Osteoblast (primary cell): ENCODE data around the gene BAG3. TPM values are rescaled to one million over a fixed set of nuclear protein-coding genes. Genes with fewer than 3 reads are reported as not detected.

ENCODE experiments used
- DNase-seq: peaks from one replicate; pipeline ENCODE4 v3.0.0; 2011; ENCODE audit warnings: low spot score, mixed read lengths; ENCODE audit not compliant: insufficient read length; ENCODE audit errors: missing footprints
- H2AFZ ChIP-seq: 2 replicates; pipeline ENCODE4 v1.6.0; 2011; ENCODE audit warnings: mild to moderate bottlenecking, low read length
- H3K27ac ChIP-seq: 2 replicates; pipeline ENCODE4 v1.5.1; 2011; ENCODE audit warnings: mild to moderate bottlenecking, low read depth, low read length, moderate library complexity
- H3K27me3 ChIP-seq: 2 replicates; pipeline ENCODE4 v1.6.0; 2012; ENCODE audit warnings: mild to moderate bottlenecking, control low read depth, inconsistent platforms, low read length, moderate library complexity; ENCODE audit not compliant: insufficient read depth
- H3K36me3 ChIP-seq: 2 replicates; pipeline ENCODE4 v1.5.1; 2011; ENCODE audit warnings: mild to moderate bottlenecking, low read length, control low read depth, moderate library complexity; ENCODE audit not compliant: insufficient read depth
- H3K4me1 ChIP-seq: 2 replicates; pipeline ENCODE4 v1.5.1; 2011; ENCODE audit warnings: mild to moderate bottlenecking, low read length, control low read depth, moderate library complexity; ENCODE audit not compliant: insufficient read depth
- H3K4me2 ChIP-seq: 2 replicates; pipeline ENCODE4 v1.6.0; 2011; ENCODE audit warnings: mild to moderate bottlenecking, low read length; ENCODE audit not compliant: insufficient read depth
- H3K4me3 ChIP-seq: fragments of 200-600 bp; sonication (generic); 3 replicates; pipeline ENCODE4 v1.5.1; 2012; ENCODE audit warnings: mild to moderate bottlenecking, low read length, inconsistent platforms; ENCODE audit not compliant: insufficient read depth
- H3K79me2 ChIP-seq: 2 replicates; pipeline ENCODE4 v1.6.0; 2012; ENCODE audit warnings: mild to moderate bottlenecking, low read length, control low read depth, inconsistent platforms; ENCODE audit not compliant: insufficient read depth
- H3K9me3 ChIP-seq: 2 replicates; pipeline ENCODE4 v1.5.1; 2011; ENCODE audit warnings: low read depth, low read length, control low read depth
- H4K20me1 ChIP-seq: 2 replicates; pipeline ENCODE4 v1.6.0; 2012; ENCODE audit warnings: mild to moderate bottlenecking, low read length, control low read depth; ENCODE audit not compliant: insufficient read depth
- total RNA-seq: library from RNA; depleted of rRNA; stranded (reverse); fragments of >200 nt; gene quantifications from 2 replicates; pipeline ENCODE4 v1.2.3, GENCODE V29; 2012
- TF ChIP-seq, protein P1 (sequence below): IDR thresholded peaks from 2 replicates; pipeline ENCODE4 v1.5.1; 2011; ENCODE audit warnings: mild to moderate bottlenecking, low read depth, low read length, moderate library complexity; ENCODE audit errors: extremely low read depth

BAG3 gene
- total RNA-seq, 1 donor = 12.7 TPM

DNA sequence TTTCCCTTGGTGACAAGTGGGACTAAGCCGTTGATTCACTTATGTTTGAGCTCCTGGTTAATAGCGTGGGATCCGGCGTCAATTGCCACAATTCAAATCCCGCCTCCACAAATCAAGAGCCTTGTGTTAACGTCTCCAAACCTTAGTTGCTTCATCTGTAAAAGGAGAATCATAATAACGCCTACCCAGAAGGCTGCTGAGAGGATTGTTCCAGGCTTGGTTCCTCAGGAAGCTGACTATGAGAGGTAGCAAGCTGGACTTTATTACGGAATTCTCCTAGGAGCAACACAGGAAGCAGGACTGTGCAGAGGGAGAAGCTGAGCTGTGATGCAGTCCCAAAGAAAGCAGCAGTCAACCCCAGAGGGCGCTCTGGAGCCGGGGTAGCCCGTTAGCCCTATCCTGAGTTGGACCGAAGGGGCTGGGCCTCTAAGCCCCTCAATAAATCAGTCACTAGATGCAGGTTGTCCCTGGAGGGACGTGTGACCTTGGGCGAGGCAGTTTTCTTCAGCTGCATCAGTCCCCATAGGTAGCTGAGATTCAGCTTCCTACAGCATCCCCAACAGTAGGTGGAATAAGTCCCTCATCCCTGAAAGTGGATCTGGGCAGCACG, 6.9 kb upstream of the BAG3 start:
- H3K4me3 ChIP-seq = peak overlapping the region; percentile 32
- TF ChIP-seq, protein P1, sequence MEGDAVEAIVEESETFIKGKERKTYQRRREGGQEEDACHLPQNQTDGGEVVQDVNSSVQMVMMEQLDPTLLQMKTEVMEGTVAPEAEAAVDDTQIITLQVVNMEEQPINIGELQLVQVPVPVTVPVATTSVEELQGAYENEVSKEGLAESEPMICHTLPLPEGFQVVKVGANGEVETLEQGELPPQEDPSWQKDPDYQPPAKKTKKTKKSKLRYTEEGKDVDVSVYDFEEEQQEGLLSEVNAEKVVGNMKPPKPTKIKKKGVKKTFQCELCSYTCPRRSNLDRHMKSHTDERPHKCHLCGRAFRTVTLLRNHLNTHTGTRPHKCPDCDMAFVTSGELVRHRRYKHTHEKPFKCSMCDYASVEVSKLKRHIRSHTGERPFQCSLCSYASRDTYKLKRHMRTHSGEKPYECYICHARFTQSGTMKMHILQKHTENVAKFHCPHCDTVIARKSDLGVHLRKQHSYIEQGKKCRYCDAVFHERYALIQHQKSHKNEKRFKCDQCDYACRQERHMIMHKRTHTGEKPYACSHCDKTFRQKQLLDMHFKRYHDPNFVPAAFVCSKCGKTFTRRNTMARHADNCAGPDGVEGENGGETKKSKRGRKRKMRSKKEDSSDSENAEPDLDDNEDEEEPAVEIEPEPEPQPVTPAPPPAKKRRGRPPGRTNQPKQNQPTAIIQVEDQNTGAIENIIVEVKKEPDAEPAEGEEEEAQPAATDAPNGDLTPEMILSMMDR = peak; percentile 53
- H3K4me1 ChIP-seq = peaks cover 11% of the 10 kb centered on the region
- H4K20me1 ChIP-seq = no peaks in the 10 kb centered on the region
- H3K27ac ChIP-seq = peak overlapping the region; percentile 46
- no peaks in the 10 kb centered on the region for H3K36me3 ChIP-seq
- H2AFZ ChIP-seq = peak overlapping the region; percentile 66
- H3K27me3 ChIP-seq = no peaks in the 10 kb centered on the region
- DNase-seq = peak; percentile 32
- no peaks in the 10 kb centered on the region for H3K9me3 ChIP-seq
- peak overlapping the region; percentile 69 for H3K4me2 ChIP-seq
- H3K79me2 ChIP-seq = no peaks in the 10 kb centered on the region

DNA sequence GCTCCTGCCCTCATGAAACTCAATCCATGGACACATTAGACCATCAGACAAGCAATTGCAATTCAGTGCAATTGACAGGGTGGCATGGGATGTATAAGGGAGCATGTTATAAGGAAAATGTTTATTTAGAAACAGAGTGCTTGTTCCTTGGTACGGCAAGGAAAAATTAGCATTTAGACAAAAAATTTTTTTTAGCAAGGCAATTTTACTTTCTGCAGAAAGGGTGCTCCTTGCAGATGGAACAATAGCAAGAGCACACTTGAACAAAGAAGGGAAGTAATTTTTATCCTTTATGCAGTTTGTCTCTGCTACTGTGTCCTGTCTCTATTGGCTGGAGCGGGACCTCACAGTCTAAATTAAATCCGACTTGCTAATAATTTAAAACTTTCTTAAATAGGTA, 6.2 kb upstream of the BAG3 start:
- Histone ChIP-seq H3K79me2 (no peaks in the 10 kb centered on the region), H3K4me1 (peaks cover 11% of the 10 kb centered on the region), H3K36me3 (no peaks in the 10 kb centered on the region), H3K4me2 (no peak overlapping the region), H3K27ac (no peak overlapping the region), H4K20me1 (no peaks in the 10 kb centered on the region), H3K9me3 (no peaks in the 10 kb centered on the region), H3K4me3 (no peak overlapping the region), H3K27me3 (no peaks in the 10 kb centered on the region), H2AFZ (no peak overlapping the region)
- TF ChIP-seq, protein P1 = no peak
- no peak for DNase-seq

DNA sequence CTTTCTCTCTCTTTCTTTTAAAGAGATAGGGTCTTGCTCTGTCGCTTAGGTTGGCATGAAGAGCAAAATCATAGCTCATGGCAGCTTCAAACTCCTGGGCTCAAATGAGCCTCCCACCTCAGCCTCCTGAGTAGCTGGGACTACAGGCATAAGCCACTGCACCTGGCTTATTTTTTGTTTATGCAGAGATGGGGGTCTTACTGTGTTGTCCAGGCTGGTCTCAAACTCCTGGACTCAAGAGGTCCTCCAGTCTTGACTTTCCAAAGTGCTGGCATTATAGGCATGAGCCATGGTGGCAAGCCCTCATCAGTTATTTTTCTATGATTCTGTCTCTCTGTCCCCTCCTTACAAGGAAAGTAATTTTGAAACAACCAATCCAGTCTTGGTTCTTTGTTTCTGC, 1.1 kb upstream of the BAG3 start:
- peaks cover 29% of the 10 kb centered on the region for H4K20me1 ChIP-seq
- no peaks in the 10 kb centered on the region for H3K27me3 ChIP-seq
- no peaks in the 10 kb centered on the region for H3K9me3 ChIP-seq
- no peak overlapping the region for H3K4me3 ChIP-seq
- H3K4me1 ChIP-seq = peaks cover 25% of the 10 kb centered on the region
- DNase-seq = no peak
- H3K27ac ChIP-seq = no peak overlapping the region
- H3K36me3 ChIP-seq = no peaks in the 10 kb centered on the region
- H2AFZ ChIP-seq = peak overlapping the region; percentile 19
- TF ChIP-seq, protein P1 = no peak
- peaks cover 37% of the 10 kb centered on the region for H3K79me2 ChIP-seq
- no peak overlapping the region for H3K4me2 ChIP-seq

DNA sequence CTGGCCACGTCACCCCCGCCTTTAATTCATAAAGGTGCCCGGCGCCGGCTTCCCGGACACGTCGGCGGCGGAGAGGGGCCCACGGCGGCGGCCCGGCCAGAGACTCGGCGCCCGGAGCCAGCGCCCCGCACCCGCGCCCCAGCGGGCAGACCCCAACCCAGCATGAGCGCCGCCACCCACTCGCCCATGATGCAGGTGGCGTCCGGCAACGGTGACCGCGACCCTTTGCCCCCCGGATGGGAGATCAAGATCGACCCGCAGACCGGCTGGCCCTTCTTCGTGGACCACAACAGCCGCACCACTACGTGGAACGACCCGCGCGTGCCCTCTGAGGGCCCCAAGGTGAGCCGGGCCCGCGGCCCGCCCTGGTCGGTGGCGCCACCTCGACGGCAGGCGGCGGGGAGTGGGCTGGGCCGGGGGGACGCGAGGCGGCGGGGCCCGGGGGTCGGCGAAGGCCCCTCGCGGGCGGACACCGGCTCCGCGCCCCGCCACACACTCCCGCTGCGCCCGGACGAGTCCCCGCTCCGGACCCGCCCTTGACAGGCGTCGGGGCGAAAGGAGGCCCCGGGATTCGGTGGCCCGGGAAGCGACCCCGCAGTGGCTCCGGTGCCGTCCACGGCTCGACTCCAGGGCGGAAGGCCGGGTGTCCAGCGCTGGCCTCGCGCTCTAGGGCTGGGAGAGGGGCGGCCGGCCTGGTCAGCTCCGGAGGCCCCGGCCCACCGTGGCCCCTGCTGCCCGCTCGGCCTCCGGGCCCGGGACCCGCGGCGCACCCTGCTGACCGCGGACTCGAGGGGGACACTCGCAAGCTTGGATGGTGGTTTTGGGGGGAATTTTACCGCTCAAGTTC, 557 bp downstream of the BAG3 start:
- H3K27me3 ChIP-seq = no peaks in the 10 kb centered on the region
- peak overlapping the region; percentile 31 for H2AFZ ChIP-seq
- peaks cover 41% of the 10 kb centered on the region for H3K4me1 ChIP-seq
- H4K20me1 ChIP-seq = peaks cover 46% of the 10 kb centered on the region
- H3K79me2 ChIP-seq = peaks cover 54% of the 10 kb centered on the region
- H3K4me3 ChIP-seq = peak overlapping the region; percentile 94
- peak overlapping the region; percentile 94 for H3K4me2 ChIP-seq
- H3K27ac ChIP-seq = peak overlapping the region; percentile 86
- TF ChIP-seq, protein P1 = no peak
- H3K9me3 ChIP-seq = no peaks in the 10 kb centered on the region
- H3K36me3 ChIP-seq = peaks cover 11% of the 10 kb centered on the region
- DNase-seq = peak; percentile 83
